WTC11 (cell line): ENCODE results near the gene TREH.

Source experiments
- CTCF ChIP-seq: fragments of 200-600 bp; IDR thresholded peaks from 2 replicates; pipeline ENCODE4 v1.8.0; 2022; ENCODE audit warnings: antibody characterized with exemption
- SP1 ChIP-seq: sonication (generic); formaldehyde crosslinking; conservative IDR thresholded peaks from 2 replicates; pipeline ENCODE4 v1.8.1; 2022; ENCODE audit warnings: missing genetic modification reagents

GRCh38 chr11:118696673-118697226 lies 17.3 kb upstream of the TREH start:
- TF ChIP-seq CTCF (no peak), SP1 (CRISPR knock-in tag) (no peak)
